ENCODE measurements around the gene MYO1B. TPM values are rescaled to one million over a fixed set of nuclear protein-coding genes. Genes with fewer than 3 reads are reported as not detected.

MYO1B gene
- total RNA-seq, 4 donors from 2014 or later: 16.9 to 43.8 (median 32.9) TPM

DNA sequence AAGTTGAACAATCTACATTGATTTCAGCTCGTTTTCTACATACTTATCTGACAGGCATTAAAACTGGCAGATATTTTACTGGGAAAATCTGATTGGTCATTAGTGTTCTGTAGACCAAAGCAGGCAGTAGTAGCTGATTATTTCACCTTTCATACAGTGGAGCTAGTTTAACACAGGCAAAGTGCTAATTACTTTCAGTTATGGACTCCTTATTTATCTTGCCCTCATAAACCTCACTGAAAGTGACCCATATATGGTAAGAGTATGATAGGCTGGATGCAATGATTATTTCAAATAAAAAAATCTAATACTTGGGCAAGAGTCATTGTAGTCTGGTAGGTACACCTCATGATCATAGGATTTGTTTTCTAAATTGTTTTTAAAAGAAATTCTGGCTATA is 129.7 kb downstream of the MYO1B start:
- Histone ChIP-seq H3K9me3 (no peaks in the 10 kb centered on the region), H3K27ac (no peak overlapping the region), H3K4me3 (replicated peaks in 1 of 3) (no peak overlapping the region), H3K27me3 (no peaks in the 10 kb centered on the region), H3K36me3 (no peaks in the 10 kb centered on the region), H3K4me1 (peaks cover 0 to 13% of the 10 kb centered on the region in 2 donors)
- WGBS, 2 donors: 86 to 98% methylated on average over 1 of the region's 1 CpG
- DNase-seq: no peak
- intact Hi-C loops (cut with DNase I): no loop called here
- TF ChIP-seq POLR2A (IDR thresholded peaks at IDR 0.05): no peak
- no peak for TF ChIP-seq CTCF (IDR thresholded peaks at IDR 0.05)

DNA sequence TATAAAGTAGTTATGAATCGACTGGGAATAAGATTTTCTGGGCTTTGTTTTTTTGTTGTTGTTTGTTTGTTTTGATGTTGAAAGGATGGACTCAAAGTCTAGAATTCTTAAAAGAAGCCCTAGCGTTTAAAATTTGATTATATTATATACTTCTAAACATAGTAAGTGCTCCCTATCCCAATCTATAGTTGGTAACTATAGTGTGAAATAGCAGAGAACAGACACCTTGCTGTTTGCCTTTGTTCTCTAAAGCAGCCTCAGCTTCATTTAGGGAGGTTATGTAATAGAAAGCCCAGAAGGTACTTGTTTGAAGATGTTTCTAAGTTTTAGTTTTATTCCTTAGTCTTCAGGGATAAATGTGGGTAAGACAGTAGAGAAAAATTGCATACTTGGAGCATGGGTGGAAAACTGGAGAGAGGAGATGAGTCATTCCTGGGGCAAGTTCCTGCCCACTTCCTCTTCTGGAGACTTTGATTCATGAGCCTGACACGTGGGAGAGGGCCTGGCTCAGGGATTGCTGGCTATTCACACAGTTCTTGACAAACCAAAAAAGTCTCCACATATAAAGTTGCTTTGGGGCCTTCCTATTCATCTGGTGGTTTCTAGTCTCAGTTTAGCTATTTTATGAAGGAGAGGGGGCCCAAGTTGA is 131.9 kb downstream of the MYO1B start:
- peak; percentile 42 to 44 for DNase-seq
- Histone ChIP-seq H3K27me3 (no peaks in the 10 kb centered on the region), H3K9me3 (no peaks in the 10 kb centered on the region), H3K4me1 (peaks cover 0 to 13% of the 10 kb centered on the region in 2 donors), H3K36me3 (no peaks in the 10 kb centered on the region), H3K27ac (peak overlapping the region in 1 of 3 donors; percentile 23), H3K4me3 (replicated peaks in 1 of 3) (no peak overlapping the region)
- intact Hi-C loops (cut with DNase I): no loop called here
- TF ChIP-seq CTCF (IDR thresholded peaks at IDR 0.05) (no peak), POLR2A (IDR thresholded peaks at IDR 0.05) (no peak)
- 58 to 69% methylated on average over 3 of the region's 3 CpGs for WGBS, 2 donors

DNA sequence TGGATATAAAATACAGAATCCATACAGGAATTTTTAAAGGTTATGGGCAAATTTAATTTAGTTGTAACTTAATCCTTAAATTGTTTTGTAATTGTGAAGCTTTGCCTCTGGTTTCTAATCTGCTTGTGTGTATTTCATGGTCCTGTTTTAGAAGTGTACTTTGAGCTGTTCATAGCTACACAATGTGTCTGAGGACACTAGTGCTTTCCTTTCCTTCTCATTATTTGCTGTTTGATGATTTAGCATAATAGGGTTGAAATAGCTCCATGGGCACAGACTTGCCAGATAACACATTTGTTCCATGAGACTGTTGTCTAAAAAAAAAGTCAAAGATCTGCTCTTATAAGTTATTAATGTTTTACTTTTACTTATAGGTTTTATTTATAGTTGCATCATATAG is 134.2 kb downstream of the MYO1B start:
- H3K4me1 ChIP-seq: peaks cover 0 to 13% of the 10 kb centered on the region in 2 donors
- TF ChIP-seq POLR2A (IDR thresholded peaks at IDR 0.05): no peak
- no peak for TF ChIP-seq CTCF (IDR thresholded peaks at IDR 0.05)
- no peak overlapping the region for H3K27ac ChIP-seq
- H3K4me3 ChIP-seq (replicated peaks in 1 of 3): no peak overlapping the region
- no peak for DNase-seq
- no peaks in the 10 kb centered on the region for H3K36me3 ChIP-seq
- no peaks in the 10 kb centered on the region for H3K9me3 ChIP-seq
- intact Hi-C loops (cut with DNase I): no loop called here
- H3K27me3 ChIP-seq: no peaks in the 10 kb centered on the region

DNA sequence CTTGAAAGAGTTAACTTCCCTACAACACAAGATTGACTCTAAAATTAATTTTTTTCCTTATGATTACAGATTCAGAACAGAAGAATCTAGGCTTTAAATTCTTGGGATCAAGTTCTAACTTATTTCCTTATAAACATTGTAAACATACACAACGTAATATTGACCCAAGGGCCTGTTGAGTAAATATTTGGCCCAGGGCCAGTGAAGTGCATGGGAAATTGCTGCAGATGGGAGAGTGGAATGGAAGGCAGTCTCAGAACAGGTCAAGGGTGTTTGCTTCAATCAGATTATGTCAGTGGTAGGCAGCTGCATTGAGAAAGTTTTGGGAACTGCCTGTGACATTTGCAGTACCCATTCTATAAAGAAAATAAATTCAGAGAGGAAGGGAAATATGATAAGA is 137.6 kb downstream of the MYO1B start:
- intact Hi-C loops (cut with DNase I): no loop called here
- Histone ChIP-seq H3K27ac (no peak overlapping the region), H3K9me3 (no peaks in the 10 kb centered on the region), H3K27me3 (no peaks in the 10 kb centered on the region), H3K36me3 (no peaks in the 10 kb centered on the region), H3K4me1 (peaks cover 0 to 4% of the 10 kb centered on the region in 2 donors), H3K4me3 (replicated peaks in 1 of 3) (no peak overlapping the region)
- 76 to 87% methylated on average over 1 of the region's 1 CpG for WGBS, 2 donors
- no peak for DNase-seq
- TF ChIP-seq POLR2A (IDR thresholded peaks at IDR 0.05): no peak
- TF ChIP-seq CTCF (IDR thresholded peaks at IDR 0.05): no peak

DNA sequence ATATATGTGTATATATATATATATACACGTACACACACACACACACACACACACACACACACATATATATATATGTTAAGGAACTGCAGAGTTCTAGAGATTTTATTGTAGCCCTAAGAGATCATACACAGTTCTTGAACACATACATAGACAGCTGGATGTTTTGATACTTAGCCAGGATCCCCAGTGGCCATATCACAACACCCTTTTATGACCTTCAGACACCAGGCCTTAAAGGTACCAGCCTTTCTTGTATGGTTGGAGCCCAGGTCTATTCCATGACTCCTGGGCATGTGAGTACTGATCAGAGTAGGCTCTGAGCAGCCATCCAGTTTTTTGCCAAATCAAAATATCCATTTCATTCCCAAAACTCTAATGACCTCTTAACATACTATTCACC is 138.3 kb downstream of the MYO1B start:
- no peak for DNase-seq
- Histone ChIP-seq H3K4me3 (replicated peaks in 1 of 3) (no peak overlapping the region), H3K4me1 (no peaks in the 10 kb centered on the region), H3K9me3 (no peaks in the 10 kb centered on the region), H3K27me3 (no peaks in the 10 kb centered on the region), H3K27ac (no peak overlapping the region), H3K36me3 (no peaks in the 10 kb centered on the region)
- WGBS, 2 donors: 47 to 64% methylated on average over 1 of the region's 1 CpG
- TF ChIP-seq POLR2A (IDR thresholded peaks at IDR 0.05) (no peak), CTCF (IDR thresholded peaks at IDR 0.05) (no peak)
- intact Hi-C loops (cut with DNase I): no loop called here
